AG20443 (cell line): ENCODE data around the gene PRKN.

Source experiments
- DNase-seq: peaks from one replicate; pipeline ENCODE4 v3.0.0; 2012; ENCODE audit warnings: low spot score, mixed read lengths

Gene PRKN

DNA sequence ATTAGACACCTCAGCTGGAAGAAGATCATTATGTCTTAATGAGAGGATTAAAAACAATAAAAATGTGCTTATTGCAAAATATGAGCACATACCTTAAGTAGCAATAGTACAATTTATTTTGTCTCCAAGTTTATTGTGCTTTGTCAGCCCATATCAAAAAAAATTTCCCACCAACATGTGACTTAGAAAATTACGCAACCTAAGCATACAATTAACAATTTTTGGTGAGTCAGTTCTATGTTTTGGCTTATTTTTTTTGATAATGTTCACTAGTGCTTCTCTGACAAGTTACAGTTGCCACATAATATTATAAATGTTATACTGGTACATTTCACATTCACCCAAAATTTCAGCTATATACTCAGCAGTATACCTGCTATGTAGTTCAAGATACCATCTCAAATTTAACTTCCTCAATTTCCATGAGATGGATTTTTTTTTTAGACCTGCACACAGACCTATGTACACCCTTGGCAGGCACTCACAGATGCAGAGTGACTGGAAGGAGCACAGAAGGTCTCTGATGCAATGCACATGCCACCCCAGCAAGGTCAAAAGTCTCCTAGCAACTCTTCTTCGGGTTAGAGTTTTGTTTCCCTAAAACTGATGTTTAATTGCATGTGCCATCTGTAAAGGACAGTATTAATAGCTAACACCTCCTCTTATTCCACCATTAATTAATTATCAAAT is 112.4 kb downstream of the PRKN start:
- DNase-seq, result no peak

DNA sequence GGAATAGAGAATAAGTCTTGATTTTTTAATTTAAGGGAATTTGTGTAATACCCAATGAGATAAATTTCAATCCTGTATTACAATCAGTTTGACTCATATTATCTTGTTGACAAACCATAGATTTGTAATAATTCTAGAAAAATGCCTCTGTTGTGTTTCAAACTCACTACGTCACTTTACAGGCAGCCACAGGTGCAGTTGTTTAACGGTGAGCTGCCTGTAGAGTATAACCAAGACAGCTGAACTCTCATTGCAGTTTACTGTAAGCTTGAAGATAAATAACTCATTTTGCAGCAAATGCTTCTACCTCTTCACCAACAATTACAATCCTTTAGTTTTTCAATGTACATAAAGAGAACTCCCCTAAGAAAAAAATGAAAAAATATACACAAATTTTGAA is 114.3 kb downstream of the PRKN start:
- no peak for DNase-seq

DNA sequence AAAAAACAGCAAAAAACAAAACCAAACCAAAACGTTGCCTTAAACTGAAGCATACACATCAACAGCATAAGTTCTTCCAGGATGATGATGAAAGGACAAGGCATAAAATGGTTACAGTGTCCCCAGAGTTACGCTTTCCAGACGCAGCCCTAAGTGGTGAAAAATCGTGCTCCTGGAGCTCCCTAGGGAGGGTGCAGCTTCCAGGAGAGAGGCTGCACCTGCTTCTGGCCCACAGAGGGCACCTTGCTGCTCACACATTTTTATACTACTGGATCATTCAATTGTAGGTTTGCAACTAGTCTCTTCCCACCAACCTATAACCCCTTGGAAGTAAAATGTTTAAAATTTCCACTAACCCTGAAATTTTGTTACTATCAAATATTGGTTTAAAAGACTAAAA is 115.0 kb downstream of the PRKN start:
- DNase-seq, result no peak

DNA sequence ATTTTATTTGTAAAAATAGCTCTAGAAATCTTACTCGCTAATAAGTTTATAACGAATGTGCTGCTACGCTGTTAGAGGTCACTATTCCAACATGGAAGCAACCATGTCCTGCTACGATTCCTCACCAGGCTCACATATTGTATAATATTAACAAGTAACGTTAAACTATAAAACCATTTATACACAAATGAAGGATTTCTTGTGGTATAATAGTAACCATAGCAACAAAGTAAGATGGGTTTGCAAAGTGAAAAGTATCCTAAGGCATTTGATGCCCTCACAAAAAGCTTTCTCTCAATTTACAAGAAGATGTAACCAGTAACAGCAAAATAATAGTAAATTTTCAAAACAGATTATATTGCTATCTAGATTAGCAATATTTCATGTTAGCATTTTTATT is 117.2 kb downstream of the PRKN start:
- DNase-seq, result no peak

DNA sequence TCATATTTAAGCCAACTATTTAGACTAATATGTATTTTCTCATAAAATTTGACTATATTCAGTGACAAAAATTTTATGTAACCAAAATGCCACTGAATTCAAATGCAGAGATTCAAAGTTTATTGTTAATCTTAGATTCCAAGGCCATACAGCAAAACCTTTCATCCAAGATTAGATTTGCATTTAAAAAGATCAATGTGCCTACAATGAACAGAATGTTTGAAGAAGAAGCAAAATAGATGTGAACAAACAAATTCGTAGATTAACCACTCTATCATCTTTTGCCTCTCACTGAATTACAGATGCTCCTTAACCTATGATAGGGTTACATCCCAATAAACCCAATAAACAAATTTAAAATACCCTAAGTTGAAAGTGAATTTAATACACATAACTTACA is 121.7 kb downstream of the PRKN start:
- DNase-seq, result no peak

DNA sequence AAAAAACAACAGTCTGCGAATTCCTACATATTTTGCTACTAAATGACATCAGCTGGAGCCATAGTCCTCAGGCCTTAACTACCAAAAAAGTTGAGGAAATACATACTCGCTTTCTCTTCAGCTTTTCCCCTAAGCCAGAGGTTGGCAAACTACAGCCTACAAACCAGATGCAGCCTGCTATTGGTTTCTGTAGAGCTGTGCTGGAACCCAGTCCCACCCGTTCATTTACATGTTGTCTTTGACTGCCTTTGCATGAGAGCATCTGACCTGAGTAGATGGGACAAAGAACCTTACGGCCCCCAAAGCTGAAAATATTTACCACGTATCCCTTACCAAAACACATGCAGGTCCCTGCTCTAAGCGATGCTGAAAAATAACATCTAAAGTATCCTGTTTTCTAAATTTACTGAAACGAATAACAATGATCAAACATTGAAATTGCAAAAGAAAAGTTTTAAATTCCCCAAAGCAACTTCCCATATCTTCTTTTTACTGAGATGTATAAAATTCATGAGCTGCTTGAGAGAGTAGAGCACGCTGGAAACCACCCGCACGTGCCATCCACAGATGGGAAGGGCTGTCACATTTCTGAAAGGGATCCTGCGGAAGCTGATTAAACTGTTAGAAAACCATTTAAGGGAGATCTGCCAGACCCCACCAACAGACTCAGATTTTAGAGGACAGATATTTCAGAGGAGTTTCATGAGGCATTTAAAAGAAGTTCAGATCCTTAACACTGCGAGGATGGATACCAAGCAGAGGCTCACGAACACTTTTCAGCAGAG is 124.1 kb downstream of the PRKN start:
- no peak for DNase-seq

DNA sequence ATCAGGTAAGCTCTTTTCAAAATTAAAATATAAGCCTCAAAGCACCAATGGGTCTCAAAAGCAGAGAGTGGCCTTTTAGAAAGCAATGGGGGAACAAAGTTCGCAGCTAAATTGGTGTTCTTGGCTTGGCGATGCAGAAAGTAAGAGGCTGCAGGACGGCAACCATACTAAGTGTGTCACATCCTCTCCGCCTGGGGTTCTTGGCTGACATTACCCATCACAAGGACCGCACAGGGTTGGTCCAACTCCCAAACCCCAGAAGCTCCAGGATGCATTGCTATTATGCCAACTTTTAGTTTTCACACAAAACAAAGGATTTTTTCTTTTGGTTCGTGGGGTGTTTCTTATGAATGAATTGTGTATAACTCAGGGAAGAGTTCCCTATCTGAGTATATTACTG is 124.8 kb downstream of the PRKN start:
- no peak for DNase-seq

DNA sequence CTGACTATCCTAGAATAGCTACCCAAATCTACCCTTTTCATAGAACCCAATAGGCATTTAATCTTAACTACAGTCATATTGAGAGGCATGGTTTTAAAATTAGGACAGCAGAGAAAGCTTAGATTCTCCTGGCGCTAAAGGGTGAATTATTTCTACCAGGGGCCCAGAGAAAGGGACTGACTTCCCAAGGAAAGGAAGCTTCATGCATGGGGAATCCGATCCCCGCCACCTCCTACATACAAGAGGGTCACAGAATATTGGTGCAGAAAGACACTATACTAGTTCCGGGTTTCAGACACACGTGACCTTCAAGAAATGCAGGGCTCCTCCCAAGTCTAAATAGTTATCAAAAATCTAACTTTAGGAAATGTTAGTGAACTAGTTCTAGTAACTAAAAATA is 130.9 kb downstream of the PRKN start:
- DNase-seq, result no peak

DNA sequence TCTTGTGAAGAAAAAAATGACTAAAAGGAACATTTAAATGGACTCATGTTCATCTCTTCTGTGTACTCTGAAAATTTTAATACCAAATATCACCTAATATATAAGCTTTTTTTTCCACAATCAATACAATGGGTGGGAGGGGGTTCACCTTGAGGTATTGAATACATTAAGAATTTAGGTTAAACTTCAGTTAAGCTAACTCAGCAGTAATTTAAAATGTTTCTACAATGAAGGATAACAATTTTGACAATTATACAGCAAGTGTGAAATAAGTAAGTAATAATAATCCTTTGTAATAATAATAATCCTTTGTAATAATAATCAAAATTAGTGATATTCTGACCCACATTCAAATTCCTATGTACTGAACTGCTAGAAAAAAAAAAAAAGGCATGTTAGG is 136.0 kb downstream of the PRKN start:
- DNase-seq, result no peak

DNA sequence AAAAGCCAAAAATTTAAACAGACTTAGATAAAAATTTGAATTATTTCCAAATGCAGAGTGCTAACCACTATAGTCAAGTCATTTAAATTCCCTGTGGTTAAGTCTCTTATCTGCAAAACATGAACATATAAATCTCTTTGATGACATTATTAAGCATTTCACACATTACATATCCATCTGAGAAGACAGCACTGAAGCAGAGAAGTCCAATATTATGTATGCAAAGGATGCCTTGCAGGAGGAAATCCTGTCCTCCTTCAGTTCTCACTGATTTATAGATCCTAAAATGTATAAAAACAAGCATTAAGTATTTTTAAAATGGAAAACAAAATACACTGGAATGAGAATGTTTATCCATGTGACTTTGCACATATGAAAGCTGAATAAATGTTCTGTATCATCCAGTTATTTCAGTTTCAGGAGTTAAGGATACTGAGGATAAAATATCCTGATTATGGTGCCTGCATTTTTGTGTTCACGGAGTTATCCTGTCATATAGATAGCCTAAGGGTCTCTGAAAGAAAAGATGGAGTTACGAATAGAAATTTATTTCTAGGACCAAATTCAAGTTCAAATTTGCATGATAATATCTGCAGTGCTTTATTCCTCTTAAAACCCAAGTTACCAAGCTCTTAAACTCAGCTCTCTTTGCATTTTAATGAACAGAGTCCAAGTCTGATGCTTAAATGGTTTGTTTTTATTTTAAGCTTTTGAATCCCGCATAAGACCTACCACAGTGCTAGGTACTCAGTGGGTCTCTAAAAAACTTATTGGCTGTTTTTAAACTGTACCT is 145.4 kb downstream of the PRKN start:
- no peak for DNase-seq

DNA sequence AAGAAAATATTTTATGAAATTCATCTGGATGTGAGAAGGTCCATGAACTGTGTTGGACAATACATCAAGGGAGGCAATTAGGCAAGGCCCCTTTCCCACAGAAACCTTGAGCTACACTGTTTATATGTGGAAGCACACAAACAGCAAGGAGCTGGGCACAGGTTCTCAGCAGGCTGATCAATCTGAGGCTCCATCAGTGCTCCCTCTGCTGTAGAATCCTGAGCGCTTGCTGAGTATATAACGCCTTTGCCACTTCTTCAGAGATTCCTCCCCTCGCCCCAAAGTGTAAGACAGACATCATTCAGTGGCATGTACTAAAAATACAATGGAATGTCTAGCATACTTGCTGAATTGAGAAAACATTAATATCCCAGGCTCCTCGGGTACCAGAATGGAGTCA is 146.9 kb downstream of the PRKN start:
- no peak for DNase-seq

DNA sequence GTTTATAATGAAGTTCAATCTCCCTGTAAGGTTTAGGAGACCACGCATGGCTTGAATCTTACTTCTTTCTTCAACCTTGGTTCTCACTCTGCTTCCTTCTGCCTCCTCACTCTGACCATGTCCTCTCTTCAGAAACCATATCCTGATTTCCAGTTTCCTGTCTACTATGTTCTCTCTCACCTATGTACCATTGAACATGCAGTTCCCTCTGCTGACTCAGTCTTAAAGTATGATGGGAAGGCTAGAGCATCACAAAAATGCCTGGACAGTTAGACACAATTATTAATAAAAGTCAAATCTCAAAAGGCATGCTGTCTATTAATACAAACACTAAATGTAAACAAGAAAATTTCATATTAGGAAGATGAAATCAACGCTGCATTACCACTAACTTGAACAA is 151.6 kb downstream of the PRKN start:
- no peak for DNase-seq

DNA sequence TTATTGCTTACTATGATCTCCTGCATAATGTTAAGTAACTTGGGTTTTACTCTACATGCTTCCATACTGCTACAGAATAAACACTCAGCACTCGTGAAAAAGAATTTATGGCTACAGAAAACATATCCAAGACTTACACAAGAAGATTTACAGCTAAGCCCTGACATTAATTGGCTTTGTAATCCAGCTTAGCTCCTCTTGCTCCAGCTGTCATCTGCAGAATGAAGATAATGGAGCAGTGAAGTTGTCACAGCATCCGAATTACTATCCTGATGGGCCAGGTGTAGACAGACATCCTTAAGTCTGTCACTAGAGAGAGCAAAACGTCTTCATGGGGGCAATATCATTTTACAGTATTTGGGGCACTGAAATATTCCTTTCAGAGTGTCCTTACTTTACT is 155.3 kb downstream of the PRKN start:
- DNase-seq, result no peak

DNA sequence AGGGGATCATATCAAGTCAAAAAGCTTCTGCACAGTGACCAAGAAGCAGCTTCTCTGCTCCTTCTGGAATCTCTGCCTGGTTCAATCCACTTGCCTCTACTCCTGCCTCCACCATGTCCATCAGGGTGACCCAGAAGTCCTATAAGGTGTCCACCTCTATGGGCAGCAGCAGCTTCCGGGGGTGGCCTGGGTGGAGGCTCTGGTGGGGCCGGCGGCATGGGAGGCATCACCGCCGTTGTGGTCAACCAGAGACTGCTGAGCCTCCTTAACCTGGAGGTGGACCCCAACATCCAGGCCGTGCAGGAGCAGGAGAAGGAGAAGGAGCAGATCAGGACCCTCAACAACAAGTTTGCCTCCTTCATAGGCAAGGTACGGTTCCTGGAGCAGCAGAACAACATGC is 159.3 kb downstream of the PRKN start:
- DNase-seq, result no peak

DNA sequence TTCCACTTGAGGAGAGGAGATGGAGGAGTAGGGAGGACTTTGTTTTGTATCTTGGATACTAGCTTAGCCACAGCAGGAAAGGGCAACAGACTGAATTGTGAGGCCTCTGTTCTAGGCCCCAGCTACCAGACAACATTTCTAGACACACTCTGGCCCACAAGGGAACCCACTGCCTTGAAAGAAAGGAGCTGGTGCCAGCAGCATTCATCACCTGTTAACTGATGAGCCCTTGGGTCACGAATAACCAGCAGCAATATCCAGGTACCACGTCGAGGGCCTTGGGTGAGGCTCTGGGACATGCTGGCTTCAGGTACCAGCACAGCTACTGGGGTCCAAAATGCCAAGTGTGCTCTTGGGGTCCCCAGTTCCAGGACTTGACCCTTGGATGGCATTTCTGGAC is 165.5 kb downstream of the PRKN start:
- DNase-seq, result no peak

DNA sequence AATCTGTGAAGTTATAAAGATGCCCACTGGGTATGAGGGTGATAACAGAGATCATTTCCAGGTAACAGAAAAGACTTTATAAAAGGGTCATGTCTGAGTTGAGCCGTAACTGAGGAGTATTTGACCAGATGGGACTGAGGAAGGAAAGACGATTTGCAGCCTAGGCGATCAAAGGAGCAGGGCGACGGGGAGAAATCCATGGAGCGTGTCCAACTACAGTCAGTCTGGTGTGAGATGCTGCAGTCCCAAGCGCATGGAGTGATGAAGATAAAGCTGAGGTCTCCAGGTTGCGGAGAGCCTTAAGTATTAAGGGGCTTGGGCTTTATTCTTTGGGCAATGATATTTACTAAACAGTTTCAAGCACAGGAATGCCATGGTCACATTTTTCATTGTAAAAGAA is 166.7 kb downstream of the PRKN start:
- no peak for DNase-seq

DNA sequence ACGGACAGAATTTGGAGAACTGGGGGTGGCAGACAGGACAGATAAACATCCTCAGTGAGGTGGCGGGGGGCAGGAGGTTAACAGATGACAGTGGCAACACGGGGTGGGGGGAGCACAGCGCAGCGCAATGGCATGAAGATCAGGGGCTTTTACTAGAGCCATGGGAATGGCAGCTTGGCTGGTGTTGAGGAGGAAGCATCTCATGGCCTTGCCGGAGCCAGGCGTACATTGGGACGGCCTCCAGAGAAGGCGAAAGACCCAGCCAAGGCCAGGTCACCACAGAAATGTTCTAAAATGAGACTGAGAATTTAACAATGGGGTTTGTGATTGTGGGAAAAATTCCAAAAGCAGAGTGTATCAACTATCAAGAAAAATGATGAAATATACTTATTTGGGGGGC is 173.0 kb downstream of the PRKN start:
- no peak for DNase-seq

DNA sequence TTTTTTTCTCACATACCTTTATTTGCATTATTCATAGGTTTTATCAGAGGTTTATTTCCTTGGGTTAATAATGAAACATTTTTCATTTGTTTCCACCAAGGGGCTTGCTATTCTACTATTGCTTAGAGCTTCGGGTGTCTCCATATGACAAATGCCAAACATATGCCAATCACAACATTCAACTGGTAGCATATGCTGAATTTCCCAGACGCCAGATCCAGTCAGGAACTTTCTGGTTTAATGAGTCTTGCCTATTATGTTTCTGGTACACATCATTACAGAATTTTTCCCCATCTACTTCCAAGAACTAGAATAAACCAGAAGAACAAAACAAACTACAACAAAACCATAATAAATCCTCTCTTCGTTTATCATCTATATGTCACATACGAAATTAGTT is 180.7 kb downstream of the PRKN start:
- no peak for DNase-seq

DNA sequence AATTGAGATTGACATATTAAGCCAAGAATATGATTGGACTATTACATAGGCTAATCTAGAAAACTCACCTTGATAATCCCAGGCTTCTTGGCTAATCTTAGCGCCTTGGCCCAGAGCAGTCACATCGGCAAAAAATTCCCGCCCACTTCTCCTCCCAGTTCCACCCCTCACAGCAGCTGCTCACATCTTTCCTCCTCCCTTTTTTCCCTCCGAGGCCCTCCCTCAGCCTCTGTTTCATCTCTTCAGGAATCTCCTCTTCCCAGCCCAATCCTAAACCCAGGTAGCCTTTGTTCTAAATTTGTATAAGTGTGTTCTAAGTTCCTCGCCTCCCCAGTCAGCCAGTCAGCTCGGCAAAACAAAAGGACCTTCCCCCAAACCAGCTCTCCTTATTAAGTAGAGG is 184.3 kb downstream of the PRKN start:
- no peak for DNase-seq

DNA sequence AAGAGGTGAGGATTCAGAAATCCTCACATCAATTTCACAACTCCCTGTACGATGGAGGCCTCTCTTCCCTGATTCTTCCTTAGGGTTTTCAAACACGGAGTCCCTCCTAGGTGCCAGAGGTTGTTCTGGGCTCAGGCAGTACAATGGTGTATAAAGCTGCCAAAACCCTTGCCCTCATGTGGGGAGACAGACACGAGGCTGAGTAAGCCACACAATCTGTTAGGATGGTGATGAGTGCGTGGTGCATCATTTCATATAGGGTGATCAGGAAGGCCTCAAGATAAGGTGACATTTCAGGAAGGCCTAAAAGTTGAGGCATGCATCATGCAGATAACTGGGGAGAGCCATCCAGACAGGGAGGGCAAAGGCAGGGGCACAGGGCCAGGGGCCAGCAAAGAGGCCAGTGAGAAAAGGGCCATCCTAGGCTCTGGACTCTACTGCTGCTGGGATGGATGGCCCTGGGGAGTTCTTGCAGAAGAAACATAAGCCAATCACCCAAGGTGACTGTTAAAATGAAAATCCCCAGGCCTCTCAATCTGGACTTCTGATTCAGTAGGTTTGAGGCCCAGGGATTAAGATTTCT is 186.5 kb downstream of the PRKN start:
- DNase-seq, result no peak

DNA sequence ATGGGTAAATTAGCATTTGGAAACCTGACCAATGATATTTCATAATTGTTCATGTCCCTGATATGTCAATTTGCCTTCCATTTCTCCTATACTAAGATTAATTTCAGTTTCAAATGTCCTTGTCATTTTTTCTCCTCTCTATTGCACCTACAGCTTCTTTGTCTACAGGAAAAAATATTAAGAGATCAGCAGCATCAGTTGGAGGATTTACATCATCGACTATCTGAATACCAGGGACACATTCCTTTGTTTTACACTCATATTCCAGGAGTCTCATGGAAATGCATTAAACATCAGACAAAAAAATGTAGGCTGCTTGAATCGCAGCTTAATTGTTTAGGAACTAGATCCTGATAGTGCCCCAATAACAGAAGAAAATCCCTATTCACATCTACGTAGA is 188.2 kb downstream of the PRKN start:
- no peak for DNase-seq

DNA sequence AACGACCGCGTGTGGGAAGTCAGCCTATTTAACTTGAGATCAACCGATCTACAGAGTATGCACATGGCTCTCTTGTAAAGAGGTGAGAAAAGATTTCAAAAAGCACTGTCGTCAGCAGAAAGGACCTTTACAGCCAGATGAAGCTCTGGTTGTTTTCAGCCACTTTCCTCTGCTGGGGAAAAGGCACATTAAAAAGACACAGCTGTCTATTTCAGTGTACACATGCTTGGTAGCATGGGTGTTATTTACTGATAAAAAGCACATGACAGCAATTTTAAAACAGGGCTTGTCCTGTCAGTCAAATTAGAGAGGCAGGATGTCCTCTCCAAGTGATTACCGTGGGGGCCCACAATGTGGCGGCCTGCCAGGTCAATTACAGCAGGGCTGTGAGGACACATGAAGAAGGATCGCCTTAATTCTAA is 188.9 kb downstream of the PRKN start:
- DNase-seq, result no peak

DNA sequence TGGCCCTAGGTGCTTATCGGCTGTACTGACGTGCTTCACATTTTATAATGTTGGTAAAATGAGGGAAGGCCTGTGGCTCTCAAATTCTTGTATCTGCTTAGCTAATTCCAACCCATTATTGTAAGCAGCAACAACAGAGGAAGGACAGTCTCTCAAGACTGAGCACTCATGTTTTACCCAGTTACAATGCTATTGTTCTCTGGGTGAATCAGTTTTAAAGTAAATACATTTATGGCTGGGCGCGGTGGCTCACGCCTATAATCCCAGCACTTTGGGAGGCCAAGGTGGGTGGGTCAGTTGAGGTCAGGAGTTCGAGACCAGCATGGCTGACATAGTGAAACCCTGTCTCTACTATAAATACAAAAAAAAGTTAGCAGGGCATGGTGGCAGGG is 194.6 kb downstream of the PRKN start:
- no peak for DNase-seq
